GM19328 (cell line): Measurements from ENCODE around the gene ERC2.

Experiments
- ATAC-seq: cut with Tn5 transposase; IDR thresholded peaks from one replicate; pipeline ENCODE4 v1.9.1; 2021; ENCODE audit warnings: mild to moderate bottlenecking, moderate library complexity; ENCODE audit not compliant: unreplicated experiment

Gene ERC2

GRCh38 chr3:56197259-56197965, 270.9 kb downstream of the ERC2 start:
- ATAC-seq = no peak

- no peak for ATAC-seq
These were observed 271.6 kb downstream of the ERC2 start for GRCh38 chr3:56196700-56197099.

- no peak for ATAC-seq
These were observed 274.7 kb downstream of the ERC2 start for GRCh38 chr3:56193519-56193918.

GRCh38 chr3:56192001-56192400, 276.3 kb downstream of the ERC2 start:
- ATAC-seq = no peak

GRCh38 chr3:56190771-56191305, 277.4 kb downstream of the ERC2 start:
- ATAC-seq = no peak

GRCh38 chr3:56190130-56190529, 278.1 kb downstream of the ERC2 start:
- no peak for ATAC-seq

- no peak for ATAC-seq
These were observed 278.7 kb downstream of the ERC2 start for GRCh38 chr3:56189536-56189935.

GRCh38 chr3:56188201-56188600, 280.1 kb downstream of the ERC2 start:
- no peak for ATAC-seq

- no peak for ATAC-seq
These were observed 281.2 kb downstream of the ERC2 start for GRCh38 chr3:56187051-56187450.

GRCh38 chr3:56185827-56186226, 282.4 kb downstream of the ERC2 start:
- no peak for ATAC-seq

- no peak for ATAC-seq
These were observed 284.7 kb downstream of the ERC2 start for GRCh38 chr3:56183529-56183928.

- ATAC-seq = no peak
These were observed 287.8 kb downstream of the ERC2 start for GRCh38 chr3:56180433-56180832.

- ATAC-seq = no peak
These were observed 294.7 kb downstream of the ERC2 start for GRCh38 chr3:56173601-56174000.

GRCh38 chr3:56164436-56164835, 303.8 kb downstream of the ERC2 start:
- no peak for ATAC-seq

GRCh38 chr3:56157693-56158362, 310.4 kb downstream of the ERC2 start:
- no peak for ATAC-seq

- no peak for ATAC-seq
These were observed 314.0 kb downstream of the ERC2 start for GRCh38 chr3:56154297-56154696.

GRCh38 chr3:56147354-56147753, 320.9 kb downstream of the ERC2 start:
- ATAC-seq = no peak

- no peak for ATAC-seq
These were observed 322.9 kb downstream of the ERC2 start for GRCh38 chr3:56145410-56145809.

- no peak for ATAC-seq
These were observed 323.5 kb downstream of the ERC2 start for GRCh38 chr3:56144805-56145204.

- ATAC-seq = no peak
These were observed 330.9 kb downstream of the ERC2 start for GRCh38 chr3:56137415-56137814.

- ATAC-seq = no peak
These were observed 331.8 kb downstream of the ERC2 start for GRCh38 chr3:56136514-56136913.

GRCh38 chr3:56135941-56136340, 332.3 kb downstream of the ERC2 start:
- no peak for ATAC-seq
